Esophagus (tissue), 2 donors: Measurements from ENCODE around the gene TMEM18. TPM values are rescaled to one million over a fixed set of nuclear protein-coding genes. Genes with fewer than 3 reads are reported as not detected.

Experiments used
- H3K27ac ChIP-seq, 2 donors: one replicate each; pipeline ENCODE4 v1.5.1; 2013; ENCODE audit warnings: low read depth in 2 of 2, mild to moderate bottlenecking in 2 of 2, inconsistent platforms in 1 of 2, low read length in 1 of 2, moderate library complexity in 1 of 2
- H3K27me3 ChIP-seq, 2 donors: one replicate each; pipeline ENCODE4 v1.6.1; 2013; ENCODE audit warnings: low read length in 2 of 2, control low read depth in 1 of 2, mild to moderate bottlenecking in 1 of 2; ENCODE audit not compliant: insufficient read depth in 2 of 2, control insufficient read depth in 1 of 2
- H3K36me3 ChIP-seq, 2 donors: one replicate each; pipeline ENCODE4 v1.6.1; 2013; ENCODE audit warnings: low read length in 1 of 2; ENCODE audit not compliant: control insufficient read depth in 2 of 2, insufficient read depth in 2 of 2
- H3K4me1 ChIP-seq, 2 donors: one replicate each; pipeline ENCODE4 v1.6.1; 2013; ENCODE audit warnings: low read length in 1 of 2; ENCODE audit not compliant: control insufficient read depth in 2 of 2, insufficient read depth in 2 of 2
- H3K4me3 ChIP-seq, 2 donors: one replicate each; pipeline ENCODE4 v1.5.1; 2013; ENCODE audit warnings: low read length in 2 of 2, mild to moderate bottlenecking in 2 of 2, low read depth in 1 of 2, moderate library complexity in 1 of 2
- H3K9me3 ChIP-seq, 2 donors: one replicate each; pipeline ENCODE4 v1.6.1; 2013; ENCODE audit warnings: mild to moderate bottlenecking in 2 of 2, low read depth in 1 of 2, low read length in 1 of 2, moderate library complexity in 1 of 2; ENCODE audit not compliant: control insufficient read depth in 2 of 2, insufficient read depth in 1 of 2
- WGBS, 2 donors: extraction: QIAGEN DNeasy Blood & Tissue Kit; methylation state at CpG; one replicate each; pipeline ENCODE4 v1.1.7; 2013; 5-methylcytosine and 5-hydroxymethylcytosine counted together
- polyA plus RNA-seq, 2 donors: library from polyadenylated mRNA; stranded (reverse); fragments of 200-250 nt; gene quantifications; one replicate each; pipeline ENCODE4 v1.2.3, GENCODE V29; 2013
- donor health status: healthy with polysubstance abuse.
- donor health status: Bipolar disorder and iron deficiency.

TMEM18 gene
- polyA plus RNA-seq, 2 donors = 20.5 to 21.6 TPM

DNA sequence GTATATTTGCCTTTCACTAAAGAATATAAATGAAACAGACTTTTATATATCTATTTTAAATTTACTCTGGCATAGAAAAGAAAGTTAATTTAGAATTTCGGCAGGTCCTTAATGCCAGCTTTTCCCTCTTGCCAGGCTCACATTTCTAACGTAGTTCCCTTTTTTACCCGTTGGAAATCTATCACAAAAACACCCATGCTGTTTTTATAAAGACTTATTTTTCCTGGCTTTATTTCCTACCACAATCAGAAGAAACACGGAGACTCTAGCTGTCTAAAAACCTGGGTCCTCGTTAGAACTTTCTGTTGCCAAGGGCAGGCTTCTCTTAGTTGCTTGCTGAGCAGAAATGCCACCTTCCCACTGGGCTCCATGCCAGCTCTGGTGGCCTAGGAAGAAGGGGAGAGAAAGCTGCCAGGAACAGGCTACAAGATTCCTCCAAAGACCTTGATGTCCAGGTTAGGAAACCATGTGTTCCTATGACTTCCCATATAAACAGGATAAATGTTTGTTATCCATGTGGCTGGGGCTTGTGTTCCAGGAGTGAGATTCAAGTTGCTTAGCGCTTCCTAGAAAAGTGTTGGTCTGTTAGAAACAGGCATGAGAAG lies 17.8 kb upstream of the TMEM18 start:
- 41 to 48% methylated on average over 6 of the region's 6 CpGs for WGBS, 2 donors
- Histone ChIP-seq H3K27ac (no peak overlapping the region), H3K9me3 (no peaks in the 10 kb centered on the region), H3K36me3 (no peaks in the 10 kb centered on the region), H3K4me3 (no peak overlapping the region), H3K27me3 (no peaks in the 10 kb centered on the region), H3K4me1 (no peaks in the 10 kb centered on the region)

DNA sequence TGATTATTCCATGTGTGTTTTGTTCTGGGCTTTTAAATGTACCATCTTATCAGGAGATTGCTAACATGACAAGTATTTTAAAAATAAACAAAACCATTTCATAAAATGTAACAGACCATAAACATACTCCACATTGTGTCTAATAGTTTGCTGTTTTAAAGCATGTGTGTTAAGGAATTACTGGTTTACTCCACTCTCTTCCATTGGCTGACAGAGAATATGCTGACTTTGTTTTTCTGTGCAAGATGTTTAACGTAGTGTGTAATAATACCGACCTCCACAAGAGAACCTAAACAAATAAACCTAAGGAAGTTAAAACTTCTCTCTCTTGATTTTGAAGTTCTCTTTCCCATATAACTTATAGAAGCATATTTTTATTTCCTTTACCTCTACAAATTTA lies 17.0 kb upstream of the TMEM18 start:
- no peaks in the 10 kb centered on the region for H3K9me3 ChIP-seq
- H3K36me3 ChIP-seq = no peaks in the 10 kb centered on the region
- no peaks in the 10 kb centered on the region for H3K27me3 ChIP-seq
- H3K4me1 ChIP-seq = no peaks in the 10 kb centered on the region
- H3K27ac ChIP-seq = no peak overlapping the region
- H3K4me3 ChIP-seq = no peak overlapping the region
- WGBS, 2 donors = 39 to 46% methylated on average over 2 of the region's 2 CpGs

DNA sequence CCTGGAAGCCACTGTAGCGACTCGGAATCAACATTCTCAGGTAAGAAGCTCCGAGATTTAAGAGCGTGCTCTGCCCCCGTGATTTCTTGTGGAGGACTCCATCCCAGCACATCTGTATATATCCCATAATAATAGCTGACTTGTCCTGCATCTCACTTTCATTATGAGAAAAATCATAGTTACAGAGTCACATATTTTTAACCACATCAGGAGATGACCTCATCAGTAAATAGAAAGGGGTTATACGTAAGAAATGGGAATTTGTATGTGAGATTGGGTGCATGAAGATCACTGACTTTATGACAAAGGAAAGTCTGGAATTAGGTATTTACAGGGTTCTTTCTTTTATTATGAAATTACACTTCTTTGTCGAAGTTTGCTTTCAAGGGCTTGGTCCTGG lies 16.4 kb upstream of the TMEM18 start:
- H3K27me3 ChIP-seq = no peaks in the 10 kb centered on the region
- no peaks in the 10 kb centered on the region for H3K4me1 ChIP-seq
- H3K9me3 ChIP-seq = no peaks in the 10 kb centered on the region
- H3K4me3 ChIP-seq = no peak overlapping the region
- WGBS, 2 donors = 87 to 88% methylated on average over 7 of the region's 7 CpGs
- no peaks in the 10 kb centered on the region for H3K36me3 ChIP-seq
- no peak overlapping the region for H3K27ac ChIP-seq

DNA sequence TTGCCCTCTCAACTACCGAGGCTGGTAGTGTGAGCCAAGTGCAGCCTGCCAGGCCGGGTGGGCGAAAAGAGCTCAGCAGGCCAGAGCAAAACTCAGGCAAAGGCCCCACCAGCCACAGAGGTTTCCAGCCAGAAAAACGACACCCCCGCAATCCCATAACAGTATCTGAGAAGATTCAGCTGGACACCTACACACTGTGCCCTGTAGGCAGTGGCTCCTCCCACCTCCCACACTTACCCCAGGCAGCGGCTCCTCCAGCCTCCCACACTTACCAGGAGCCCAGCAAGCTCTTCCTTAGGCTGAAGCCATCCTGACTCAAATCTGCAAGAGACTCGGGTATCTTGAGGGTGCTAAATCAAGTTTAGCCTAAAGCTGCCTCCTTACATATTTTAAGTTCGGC lies 15.6 kb upstream of the TMEM18 start:
- Histone ChIP-seq H3K27me3 (no peaks in the 10 kb centered on the region), H3K4me3 (no peak overlapping the region), H3K36me3 (no peaks in the 10 kb centered on the region), H3K27ac (no peak overlapping the region), H3K4me1 (no peaks in the 10 kb centered on the region), H3K9me3 (no peaks in the 10 kb centered on the region)
- 83 to 86% methylated on average over 8 of the region's 8 CpGs for WGBS, 2 donors

DNA sequence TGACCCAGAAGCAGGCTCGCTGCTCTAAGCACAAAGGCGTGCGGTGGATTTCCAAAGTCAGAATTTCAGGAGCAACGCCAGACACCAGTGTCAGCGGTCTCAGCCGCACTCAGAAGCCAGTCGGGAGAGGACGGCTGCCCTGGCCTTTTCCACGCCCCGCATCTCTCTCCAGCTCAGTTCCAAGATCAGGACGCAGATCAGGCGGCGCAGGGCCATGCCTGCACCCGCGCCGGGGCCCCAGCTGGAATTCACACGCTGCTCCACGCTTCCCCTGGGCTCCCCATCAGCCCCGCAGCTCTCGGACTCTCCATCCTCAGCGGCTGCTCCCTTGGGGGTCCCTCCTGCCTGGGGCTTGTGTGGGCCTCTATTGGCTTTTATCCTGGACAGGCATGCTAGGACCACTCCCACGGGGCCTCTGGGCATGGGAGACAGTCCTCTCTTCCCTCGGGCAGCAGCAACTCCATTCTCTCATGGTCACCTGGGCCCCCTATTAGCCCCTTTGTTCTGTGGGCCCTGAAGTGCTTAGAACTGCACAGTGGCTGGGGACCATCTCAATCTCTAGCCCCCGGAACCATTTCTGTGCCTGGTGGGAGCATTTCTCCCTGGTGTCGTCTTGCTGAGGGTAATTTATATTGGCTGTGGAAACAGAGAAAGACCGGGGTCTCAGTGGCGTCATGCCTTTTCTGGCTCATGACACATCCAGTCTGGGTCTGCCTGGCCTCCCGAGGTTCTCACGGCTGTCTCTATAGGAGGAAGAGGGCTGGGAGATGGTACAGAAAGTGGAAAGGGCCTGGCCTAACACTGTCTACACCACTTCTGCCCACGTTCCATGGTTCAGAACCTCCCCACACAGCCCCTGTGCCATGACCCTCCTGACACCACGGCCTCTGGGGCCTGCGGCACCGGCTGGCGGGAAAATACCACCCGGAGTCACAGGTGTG lies 14.9 kb upstream of the TMEM18 start:
- 91% methylated on average over 35 of the region's 35 CpGs for WGBS, 2 donors
- Histone ChIP-seq H3K4me1 (no peaks in the 10 kb centered on the region), H3K27me3 (no peaks in the 10 kb centered on the region), H3K27ac (no peak overlapping the region), H3K9me3 (no peaks in the 10 kb centered on the region), H3K36me3 (no peaks in the 10 kb centered on the region), H3K4me3 (no peak overlapping the region)

DNA sequence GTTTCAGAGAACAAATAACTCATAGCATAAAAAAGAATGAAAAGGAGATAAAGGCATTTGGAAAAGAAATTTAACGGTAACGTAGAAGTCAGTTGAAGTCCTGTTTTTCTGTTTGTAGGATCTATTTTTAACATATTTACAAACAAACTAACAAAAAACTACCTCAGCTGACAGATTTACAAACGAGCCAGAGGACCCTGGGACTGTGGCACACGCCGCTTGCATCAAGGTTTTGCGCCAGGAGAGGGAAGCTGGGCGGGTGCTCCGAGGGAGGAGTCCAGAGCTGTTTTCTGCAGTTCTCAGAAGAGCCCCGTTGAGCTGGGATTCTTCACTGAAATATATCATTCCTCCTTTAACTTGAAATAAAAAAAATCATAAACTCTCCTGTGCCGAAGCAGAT lies 13.6 kb upstream of the TMEM18 start:
- Histone ChIP-seq H3K9me3 (peaks cover 0 to 1% of the 10 kb centered on the region in 2 donors), H3K4me1 (no peaks in the 10 kb centered on the region), H3K4me3 (no peak overlapping the region), H3K36me3 (no peaks in the 10 kb centered on the region), H3K27me3 (no peaks in the 10 kb centered on the region), H3K27ac (no peak overlapping the region)
- WGBS, 2 donors = 78 to 82% methylated on average over 10 of the region's 10 CpGs

DNA sequence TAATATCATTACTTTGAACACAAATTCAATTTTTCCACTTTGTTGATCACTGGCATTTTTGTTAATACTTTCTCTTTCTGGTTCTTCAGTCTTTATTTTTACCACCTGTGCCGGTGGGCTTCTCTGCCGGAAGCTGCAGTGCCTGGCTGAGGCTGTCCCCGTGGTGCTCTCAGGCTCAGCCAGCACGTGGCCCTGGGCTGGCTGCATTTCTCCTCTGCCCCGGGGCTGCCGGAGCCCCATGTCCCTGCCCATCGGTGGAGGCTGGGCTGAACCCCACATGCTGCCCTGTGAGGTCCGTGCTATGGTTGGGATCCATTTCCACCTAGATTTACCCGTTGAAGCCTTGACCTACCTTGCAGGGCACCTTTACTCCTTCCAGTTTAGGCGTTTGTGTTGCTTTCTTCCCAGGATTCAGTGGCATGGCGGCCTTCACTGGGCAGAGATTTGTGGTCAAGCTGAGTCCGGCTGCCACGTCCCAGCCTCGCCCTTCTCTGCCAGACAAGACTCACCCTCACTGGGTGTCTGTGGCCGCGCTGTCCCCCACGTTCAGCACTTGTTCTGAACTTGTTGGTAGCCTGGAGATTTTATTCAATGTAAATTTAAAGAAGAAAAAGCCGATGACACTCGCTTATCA lies 12.8 kb upstream of the TMEM18 start:
- Histone ChIP-seq H3K27ac (no peak overlapping the region), H3K4me1 (no peaks in the 10 kb centered on the region), H3K9me3 (peaks cover 0 to 5% of the 10 kb centered on the region in 2 donors), H3K4me3 (no peak overlapping the region), H3K27me3 (no peaks in the 10 kb centered on the region), H3K36me3 (no peaks in the 10 kb centered on the region)
- WGBS, 2 donors = 74 to 76% methylated on average over 19 of the region's 19 CpGs

DNA sequence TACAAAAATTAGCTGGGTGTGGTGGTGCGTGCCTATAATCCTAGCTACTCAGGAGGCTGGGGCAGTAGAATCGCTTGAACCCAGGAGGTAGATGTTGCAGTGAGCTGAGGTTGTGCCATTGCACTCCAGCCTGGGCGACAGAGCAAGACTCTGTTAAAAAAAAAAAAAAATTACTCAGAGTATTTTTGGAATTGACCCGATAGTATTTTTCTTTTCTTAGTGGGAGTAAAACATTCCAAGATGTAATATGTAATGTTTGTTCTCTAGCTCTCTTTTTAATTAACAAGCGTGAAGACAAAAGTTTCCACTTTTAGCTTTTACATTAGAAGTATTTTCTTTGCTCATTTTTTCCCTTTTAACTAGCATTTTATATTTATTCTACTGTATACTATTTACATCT lies 12.0 kb upstream of the TMEM18 start:
- no peaks in the 10 kb centered on the region for H3K4me1 ChIP-seq
- H3K27ac ChIP-seq = no peak overlapping the region
- no peak overlapping the region for H3K4me3 ChIP-seq
- no peaks in the 10 kb centered on the region for H3K36me3 ChIP-seq
- H3K27me3 ChIP-seq = no peaks in the 10 kb centered on the region
- 59 to 62% methylated on average over 5 of the region's 5 CpGs for WGBS, 2 donors
- H3K9me3 ChIP-seq = peaks cover 0 to 5% of the 10 kb centered on the region in 2 donors

DNA sequence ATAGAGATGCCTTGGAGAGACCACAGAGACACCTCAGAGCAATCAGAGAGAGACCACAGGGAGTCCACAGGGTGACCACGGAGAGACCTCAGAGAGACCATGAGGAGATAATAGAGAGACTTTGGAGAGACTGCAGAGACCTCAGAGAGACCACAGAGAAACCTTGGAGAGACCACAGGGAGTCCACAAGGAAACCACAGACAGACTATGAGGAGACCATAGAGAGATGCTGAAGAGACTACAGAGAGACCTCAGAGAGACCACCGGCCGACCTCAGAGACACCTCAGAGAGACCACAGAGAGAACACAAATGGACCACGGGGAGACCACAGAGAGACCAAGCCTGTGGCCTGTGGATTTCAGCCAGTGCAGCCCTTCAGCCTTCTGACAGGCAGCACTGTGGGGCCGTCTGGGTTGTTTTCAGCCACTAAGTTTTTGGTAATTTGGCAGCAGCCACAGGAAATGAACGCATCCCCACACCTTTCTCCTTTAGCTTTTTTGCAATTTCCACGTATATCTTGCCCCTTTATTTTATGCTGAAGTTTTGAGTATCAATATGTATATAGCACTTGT lies 11.4 kb upstream of the TMEM18 start:
- H3K9me3 ChIP-seq = peaks cover 0 to 5% of the 10 kb centered on the region in 2 donors
- no peaks in the 10 kb centered on the region for H3K36me3 ChIP-seq
- 66 to 77% methylated on average over 7 of the region's 7 CpGs for WGBS, 2 donors

More for the DNA sequence above, 11.4 kb upstream of the TMEM18 start:
- Histone ChIP-seq H3K27ac (no peak overlapping the region), H3K27me3 (no peaks in the 10 kb centered on the region), H3K4me3 (no peak overlapping the region), H3K4me1 (no peaks in the 10 kb centered on the region)
